ENCODE results near the gene FBLL1. TPM values are rescaled to one million over a fixed set of nuclear protein-coding genes. Genes with fewer than 3 reads are reported as not detected.
A peak's percentile ranks its signal among the peaks of the same experiment; 100 is the strongest.

FBLL1 gene
- total and polyA plus RNA-seq, 10 of the 15 experiments (the other 5 are each of a cell fraction or from before 2014, with no cell fraction given): 0.04 to 0.23 (median 0.15) TPM; not detected in 7

DNA sequence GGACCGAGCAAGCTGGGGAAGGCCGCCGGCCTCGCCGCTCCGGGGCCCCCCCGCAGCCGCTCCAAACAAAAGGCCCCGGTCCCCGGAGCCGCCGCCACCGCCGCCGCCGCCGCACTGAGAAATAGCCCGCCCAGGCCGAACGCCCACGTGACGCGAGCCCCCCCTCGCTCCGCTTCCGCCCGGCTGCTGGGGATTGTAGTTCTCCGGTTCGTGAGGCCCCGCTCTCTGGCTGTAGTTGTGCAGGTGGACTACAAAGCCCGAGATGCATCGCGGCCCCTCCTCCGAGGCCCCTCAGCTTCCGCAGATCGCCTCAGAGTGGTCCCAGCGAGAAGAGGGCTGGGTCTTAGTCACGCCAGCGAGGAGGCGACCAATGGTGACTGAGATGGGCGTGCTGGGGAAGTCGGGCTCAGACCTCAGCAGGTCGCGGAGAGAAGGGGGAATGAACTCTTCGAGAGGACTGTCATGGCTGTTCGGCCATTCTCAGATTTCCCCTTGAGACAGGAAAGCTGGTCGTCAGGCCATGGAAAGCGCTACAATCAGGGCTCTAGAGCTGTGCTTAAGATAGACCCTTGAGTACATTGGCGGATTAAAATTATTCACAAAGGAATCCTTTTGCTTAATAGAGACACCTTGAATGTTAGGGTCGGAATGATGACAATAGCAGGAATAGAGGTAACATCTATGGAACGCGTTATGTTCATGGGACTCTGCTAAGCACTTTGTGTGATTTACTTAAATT lies 50.6 kb downstream of the FBLL1 start (continued):
- TF ChIP-seq, protein P1, sequence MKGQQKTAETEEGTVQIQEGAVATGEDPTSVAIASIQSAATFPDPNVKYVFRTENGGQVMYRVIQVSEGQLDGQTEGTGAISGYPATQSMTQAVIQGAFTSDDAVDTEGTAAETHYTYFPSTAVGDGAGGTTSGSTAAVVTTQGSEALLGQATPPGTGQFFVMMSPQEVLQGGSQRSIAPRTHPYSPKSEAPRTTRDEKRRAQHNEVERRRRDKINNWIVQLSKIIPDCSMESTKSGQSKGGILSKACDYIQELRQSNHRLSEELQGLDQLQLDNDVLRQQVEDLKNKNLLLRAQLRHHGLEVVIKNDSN (IDR thresholded peaks at IDR 0.05; ENCODE audit: borderline replicate concordance, extremely low read length, insufficient read depth, low read depth, low read length): peak; percentile 96
- peak; percentile 89 for TF ChIP-seq HDGF (IDR thresholded peaks at IDR 0.05)
- 0 out of 2 replicates have a peak, but pooled peaks have one; percentile 63 for TF ChIP-seq ZBED1 (IDR thresholded peaks at IDR 0.05; ENCODE audit: borderline replicate concordance)
- TF ChIP-seq, protein P2, sequence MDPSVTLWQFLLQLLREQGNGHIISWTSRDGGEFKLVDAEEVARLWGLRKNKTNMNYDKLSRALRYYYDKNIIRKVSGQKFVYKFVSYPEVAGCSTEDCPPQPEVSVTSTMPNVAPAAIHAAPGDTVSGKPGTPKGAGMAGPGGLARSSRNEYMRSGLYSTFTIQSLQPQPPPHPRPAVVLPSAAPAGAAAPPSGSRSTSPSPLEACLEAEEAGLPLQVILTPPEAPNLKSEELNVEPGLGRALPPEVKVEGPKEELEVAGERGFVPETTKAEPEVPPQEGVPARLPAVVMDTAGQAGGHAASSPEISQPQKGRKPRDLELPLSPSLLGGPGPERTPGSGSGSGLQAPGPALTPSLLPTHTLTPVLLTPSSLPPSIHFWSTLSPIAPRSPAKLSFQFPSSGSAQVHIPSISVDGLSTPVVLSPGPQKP (IDR thresholded peaks at IDR 0.05; ENCODE audit: low read depth, low read length): peak; percentile 95
- TF ChIP-seq, protein P3, sequence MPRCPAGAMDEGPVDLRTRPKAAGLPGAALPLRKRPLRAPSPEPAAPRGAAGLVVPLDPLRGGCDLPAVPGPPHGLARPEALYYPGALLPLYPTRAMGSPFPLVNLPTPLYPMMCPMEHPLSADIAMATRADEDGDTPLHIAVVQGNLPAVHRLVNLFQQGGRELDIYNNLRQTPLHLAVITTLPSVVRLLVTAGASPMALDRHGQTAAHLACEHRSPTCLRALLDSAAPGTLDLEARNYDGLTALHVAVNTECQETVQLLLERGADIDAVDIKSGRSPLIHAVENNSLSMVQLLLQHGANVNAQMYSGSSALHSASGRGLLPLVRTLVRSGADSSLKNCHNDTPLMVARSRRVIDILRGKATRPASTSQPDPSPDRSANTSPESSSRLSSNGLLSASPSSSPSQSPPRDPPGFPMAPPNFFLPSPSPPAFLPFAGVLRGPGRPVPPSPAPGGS (IDR thresholded peaks at IDR 0.05; ENCODE audit: borderline replicate concordance, insufficient read depth, low read depth, low read length, poor library complexity, severe bottlenecking): no peak
- TF ChIP-seq IKZF2 (IDR thresholded peaks at IDR 0.05): 0 out of 4 replicates have a peak, but pooled peaks of 1 of the 2 experiments have one; percentile 14
- TF ChIP-seq, protein P4, sequence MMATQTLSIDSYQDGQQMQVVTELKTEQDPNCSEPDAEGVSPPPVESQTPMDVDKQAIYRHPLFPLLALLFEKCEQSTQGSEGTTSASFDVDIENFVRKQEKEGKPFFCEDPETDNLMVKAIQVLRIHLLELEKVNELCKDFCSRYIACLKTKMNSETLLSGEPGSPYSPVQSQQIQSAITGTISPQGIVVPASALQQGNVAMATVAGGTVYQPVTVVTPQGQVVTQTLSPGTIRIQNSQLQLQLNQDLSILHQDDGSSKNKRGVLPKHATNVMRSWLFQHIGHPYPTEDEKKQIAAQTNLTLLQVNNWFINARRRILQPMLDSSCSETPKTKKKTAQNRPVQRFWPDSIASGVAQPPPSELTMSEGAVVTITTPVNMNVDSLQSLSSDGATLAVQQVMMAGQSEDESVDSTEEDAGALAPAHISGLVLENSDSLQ (IDR thresholded peaks at IDR 0.05): peak; percentile 80
- TF ChIP-seq POU2F2 (IDR thresholded peaks at IDR 0.05; ENCODE audit: borderline replicate concordance, low read depth, low read length): peak; percentile 85; the same call in 2 of the 3 replicates
- TF ChIP-seq, protein P5, sequence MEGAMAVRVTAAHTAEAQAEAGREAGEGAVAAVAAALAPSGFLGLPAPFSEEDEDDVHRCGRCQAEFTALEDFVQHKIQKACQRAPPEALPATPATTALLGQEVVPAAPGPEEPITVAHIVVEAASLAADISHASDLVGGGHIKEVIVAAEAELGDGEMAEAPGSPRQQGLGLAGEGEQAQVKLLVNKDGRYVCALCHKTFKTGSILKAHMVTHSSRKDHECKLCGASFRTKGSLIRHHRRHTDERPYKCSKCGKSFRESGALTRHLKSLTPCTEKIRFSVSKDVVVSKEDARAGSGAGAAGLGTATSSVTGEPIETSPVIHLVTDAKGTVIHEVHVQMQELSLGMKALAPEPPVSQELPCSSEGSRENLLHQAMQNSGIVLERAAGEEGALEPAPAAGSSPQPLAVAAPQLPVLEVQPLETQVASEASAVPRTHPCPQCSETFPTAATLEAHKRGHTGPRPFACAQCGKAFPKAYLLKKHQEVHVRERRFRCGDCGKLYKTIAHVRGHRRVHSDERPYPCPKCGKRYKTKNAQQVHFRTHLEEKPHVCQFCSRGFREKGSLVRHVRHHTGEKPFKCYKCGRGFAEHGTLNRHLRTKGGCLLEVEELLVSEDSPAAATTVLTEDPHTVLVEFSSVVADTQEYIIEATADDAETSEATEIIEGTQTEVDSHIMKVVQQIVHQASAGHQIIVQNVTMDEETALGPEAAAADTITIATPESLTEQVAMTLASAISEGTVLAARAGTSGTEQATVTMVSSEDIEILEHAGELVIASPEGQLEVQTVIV (IDR thresholded peaks at IDR 0.05; ENCODE audit: borderline replicate concordance, partially characterized antibody): peak; percentile 91
- TF ChIP-seq GABPA (IDR thresholded peaks at IDR 0.05; ENCODE audit: low read depth): peak; percentile 95
- no peak for TF ChIP-seq NFXL1 (IDR thresholded peaks at IDR 0.05; ENCODE audit: borderline replicate concordance)
- peak; percentile 97 for TF ChIP-seq SIX5 (IDR thresholded peaks at IDR 0.05; ENCODE audit: low read depth, low read length, severe bottlenecking)
- TF ChIP-seq, protein P6, sequence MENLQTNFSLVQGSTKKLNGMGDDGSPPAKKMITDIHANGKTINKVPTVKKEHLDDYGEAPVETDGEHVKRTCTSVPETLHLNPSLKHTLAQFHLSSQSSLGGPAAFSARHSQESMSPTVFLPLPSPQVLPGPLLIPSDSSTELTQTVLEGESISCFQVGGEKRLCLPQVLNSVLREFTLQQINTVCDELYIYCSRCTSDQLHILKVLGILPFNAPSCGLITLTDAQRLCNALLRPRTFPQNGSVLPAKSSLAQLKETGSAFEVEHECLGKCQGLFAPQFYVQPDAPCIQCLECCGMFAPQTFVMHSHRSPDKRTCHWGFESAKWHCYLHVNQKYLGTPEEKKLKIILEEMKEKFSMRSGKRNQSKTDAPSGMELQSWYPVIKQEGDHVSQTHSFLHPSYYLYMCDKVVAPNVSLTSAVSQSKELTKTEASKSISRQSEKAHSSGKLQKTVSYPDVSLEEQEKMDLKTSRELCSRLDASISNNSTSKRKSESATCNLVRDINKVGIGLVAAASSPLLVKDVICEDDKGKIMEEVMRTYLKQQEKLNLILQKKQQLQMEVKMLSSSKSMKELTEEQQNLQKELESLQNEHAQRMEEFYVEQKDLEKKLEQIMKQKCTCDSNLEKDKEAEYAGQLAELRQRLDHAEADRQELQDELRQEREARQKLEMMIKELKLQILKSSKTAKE (IDR thresholded peaks at IDR 0.05; ENCODE audit: low read depth, poor library complexity, severe bottlenecking): no peak
- TF ChIP-seq, protein P7, sequence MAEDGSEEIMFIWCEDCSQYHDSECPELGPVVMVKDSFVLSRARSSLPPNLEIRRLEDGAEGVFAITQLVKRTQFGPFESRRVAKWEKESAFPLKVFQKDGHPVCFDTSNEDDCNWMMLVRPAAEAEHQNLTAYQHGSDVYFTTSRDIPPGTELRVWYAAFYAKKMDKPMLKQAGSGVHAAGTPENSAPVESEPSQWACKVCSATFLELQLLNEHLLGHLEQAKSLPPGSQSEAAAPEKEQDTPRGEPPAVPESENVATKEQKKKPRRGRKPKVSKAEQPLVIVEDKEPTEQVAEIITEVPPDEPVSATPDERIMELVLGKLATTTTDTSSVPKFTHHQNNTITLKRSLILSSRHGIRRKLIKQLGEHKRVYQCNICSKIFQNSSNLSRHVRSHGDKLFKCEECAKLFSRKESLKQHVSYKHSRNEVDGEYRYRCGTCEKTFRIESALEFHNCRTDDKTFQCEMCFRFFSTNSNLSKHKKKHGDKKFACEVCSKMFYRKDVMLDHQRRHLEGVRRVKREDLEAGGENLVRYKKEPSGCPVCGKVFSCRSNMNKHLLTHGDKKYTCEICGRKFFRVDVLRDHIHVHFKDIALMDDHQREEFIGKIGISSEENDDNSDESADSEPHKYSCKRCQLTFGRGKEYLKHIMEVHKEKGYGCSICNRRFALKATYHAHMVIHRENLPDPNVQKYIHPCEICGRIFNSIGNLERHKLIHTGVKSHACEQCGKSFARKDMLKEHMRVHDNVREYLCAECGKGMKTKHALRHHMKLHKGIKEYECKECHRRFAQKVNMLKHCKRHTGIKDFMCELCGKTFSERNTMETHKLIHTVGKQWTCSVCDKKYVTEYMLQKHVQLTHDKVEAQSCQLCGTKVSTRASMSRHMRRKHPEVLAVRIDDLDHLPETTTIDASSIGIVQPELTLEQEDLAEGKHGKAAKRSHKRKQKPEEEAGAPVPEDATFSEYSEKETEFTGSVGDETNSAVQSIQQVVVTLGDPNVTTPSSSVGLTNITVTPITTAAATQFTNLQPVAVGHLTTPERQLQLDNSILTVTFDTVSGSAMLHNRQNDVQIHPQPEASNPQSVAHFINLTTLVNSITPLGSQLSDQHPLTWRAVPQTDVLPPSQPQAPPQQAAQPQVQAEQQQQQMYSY (CRISPR knock-in tag; IDR thresholded peaks at IDR 0.05): no peak
